Measurements from ENCODE around the gene EXOSC1. TPM values are rescaled to one million over a fixed set of nuclear protein-coding genes. Genes with fewer than 3 reads are reported as not detected.
"Not testable (repeated sequence)": the region's sequence is repeated elsewhere in the genome, so short reads cannot be mapped to it uniquely, and the experiment has no call there.

The EXOSC1 gene
- total RNA-seq, 1 experiment from 2014 or later = 56.5 TPM

DNA sequence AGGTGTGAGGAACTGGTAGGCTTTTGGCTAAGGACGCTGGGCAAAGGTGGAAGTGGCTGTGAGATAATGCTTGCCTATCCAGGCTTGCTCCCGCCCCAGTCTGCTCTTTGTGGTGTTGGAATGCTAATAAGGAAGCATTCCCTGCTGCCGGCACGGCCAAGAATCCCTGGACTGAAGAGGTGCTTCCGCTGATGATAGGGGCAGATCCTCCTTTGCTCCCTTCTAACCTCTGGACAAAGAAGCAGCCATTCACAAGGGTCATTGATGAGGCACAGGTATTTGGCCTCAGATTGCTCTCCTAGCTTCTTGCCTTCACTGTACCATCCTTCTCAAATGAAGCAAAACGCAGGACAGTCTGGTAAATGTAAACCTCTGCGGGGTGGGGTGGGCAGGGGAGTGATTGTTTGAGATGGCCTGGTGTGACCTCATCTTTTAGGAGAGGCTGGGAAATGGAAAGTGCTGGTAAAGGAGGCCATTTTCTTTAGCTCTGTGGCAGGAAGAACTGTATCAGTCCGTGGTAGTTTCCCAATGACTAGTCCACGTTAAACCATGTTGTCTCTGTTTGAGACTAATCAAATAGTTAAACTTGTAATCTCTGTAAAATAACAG is 18.1 kb downstream of the EXOSC1 start:
- peak overlapping the region; percentile 77 for H3K4me3 Mint-ChIP-seq (ENCODE audit: unreplicated experiment)
- BruUV-seq (replicated peaks) = no TSS peak
- ChIA-PET CTCF (interaction anchor here (0.5 to 2.7 kb wide), 10 partner anchors 9 to 258 kb away, joined by 3 to 8 read pairs (median 4); no protein-coding TSS in a partner anchor), POLR2A (interaction anchor here (0.6 to 4.1 kb wide), 22 partner anchors 10 to 237 kb away, joined by 3 to 34 read pairs (median 5); partner anchors contain the start of genes ANKRD2, ARHGAP19, EXOSC1 and FRAT1)
- H3K36me3 Mint-ChIP-seq (ENCODE audit: insufficient read depth, unreplicated experiment) = peaks cover 44% of the 10 kb centered on the region
- H3K27me3 Mint-ChIP-seq (ENCODE audit: insufficient read depth, unreplicated experiment) = no peaks in the 10 kb centered on the region
- intact Hi-C loops (cut with micrococcal nuclease) = no loop called here
- no peaks in the 10 kb centered on the region for H3K9me3 Mint-ChIP-seq (ENCODE audit: unreplicated experiment)
- peaks cover 12% of the 10 kb centered on the region for H3K4me1 Mint-ChIP-seq (ENCODE audit: insufficient read depth, unreplicated experiment)
- TF ChIP-seq, protein P1, sequence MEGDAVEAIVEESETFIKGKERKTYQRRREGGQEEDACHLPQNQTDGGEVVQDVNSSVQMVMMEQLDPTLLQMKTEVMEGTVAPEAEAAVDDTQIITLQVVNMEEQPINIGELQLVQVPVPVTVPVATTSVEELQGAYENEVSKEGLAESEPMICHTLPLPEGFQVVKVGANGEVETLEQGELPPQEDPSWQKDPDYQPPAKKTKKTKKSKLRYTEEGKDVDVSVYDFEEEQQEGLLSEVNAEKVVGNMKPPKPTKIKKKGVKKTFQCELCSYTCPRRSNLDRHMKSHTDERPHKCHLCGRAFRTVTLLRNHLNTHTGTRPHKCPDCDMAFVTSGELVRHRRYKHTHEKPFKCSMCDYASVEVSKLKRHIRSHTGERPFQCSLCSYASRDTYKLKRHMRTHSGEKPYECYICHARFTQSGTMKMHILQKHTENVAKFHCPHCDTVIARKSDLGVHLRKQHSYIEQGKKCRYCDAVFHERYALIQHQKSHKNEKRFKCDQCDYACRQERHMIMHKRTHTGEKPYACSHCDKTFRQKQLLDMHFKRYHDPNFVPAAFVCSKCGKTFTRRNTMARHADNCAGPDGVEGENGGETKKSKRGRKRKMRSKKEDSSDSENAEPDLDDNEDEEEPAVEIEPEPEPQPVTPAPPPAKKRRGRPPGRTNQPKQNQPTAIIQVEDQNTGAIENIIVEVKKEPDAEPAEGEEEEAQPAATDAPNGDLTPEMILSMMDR (IDR thresholded peaks at IDR 0.05; ENCODE audit: unreplicated experiment) = no peak
- DNase-seq (ENCODE audit: unreplicated experiment) = peak; percentile 33
- H3K27ac Mint-ChIP-seq (ENCODE audit: low read depth, unreplicated experiment) = peak overlapping the region; percentile 73

DNA sequence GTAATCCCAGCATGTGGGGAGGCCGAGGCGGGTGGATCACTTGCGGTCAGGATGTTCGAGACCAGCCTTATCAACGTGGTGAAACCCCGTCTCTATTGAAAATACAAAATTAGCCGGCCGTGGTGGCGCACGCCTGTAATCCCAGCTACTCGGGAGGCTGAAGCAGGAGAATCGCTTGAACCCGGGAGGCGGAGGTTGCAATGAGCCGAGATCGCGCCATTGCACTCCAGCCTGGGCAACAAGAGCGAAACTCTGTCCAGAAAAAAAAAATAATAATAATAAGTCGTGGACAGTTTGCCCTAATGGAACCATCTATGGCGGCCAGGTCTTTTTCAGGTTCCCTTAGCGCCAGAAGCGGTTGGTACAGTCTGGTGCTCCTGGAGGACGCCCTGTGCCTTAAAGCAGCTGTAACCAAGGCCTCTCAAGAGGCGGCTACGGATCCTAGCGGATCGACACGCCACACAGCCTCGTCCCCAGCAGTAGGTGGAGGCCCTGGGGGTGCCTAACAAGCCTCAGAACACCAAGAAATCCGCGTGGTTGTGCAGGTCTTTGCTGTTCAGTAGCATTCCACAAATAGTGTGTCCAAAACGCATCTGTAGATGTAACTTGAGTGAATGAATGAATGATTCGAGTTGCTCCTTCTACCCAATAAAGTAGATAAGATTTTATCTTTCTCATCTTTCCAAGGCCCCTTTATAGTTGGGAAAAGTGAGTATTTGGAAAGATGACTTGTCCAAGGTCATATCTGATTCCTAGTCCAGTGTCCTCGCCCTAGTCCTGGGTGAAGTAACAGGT is 18.8 kb downstream of the EXOSC1 start:
- POLR2A ChIA-PET = interaction anchor here (0.6 to 4.1 kb wide), 16 partner anchors 14 to 237 kb away, joined by 3 to 34 read pairs (median 4); partner anchors contain the start of genes ANKRD2, ARHGAP19, EXOSC1 and FRAT1
- Mint-ChIP-seq H3K4me3 (ENCODE audit: unreplicated experiment) (peak overlapping the region; percentile 77), H3K27ac (ENCODE audit: low read depth, unreplicated experiment) (peak overlapping the region; percentile 80), H3K27me3 (ENCODE audit: insufficient read depth, unreplicated experiment) (no peaks in the 10 kb centered on the region), H3K4me1 (ENCODE audit: insufficient read depth, unreplicated experiment) (peaks cover 12% of the 10 kb centered on the region), H3K36me3 (ENCODE audit: insufficient read depth, unreplicated experiment) (peaks cover 39% of the 10 kb centered on the region), H3K9me3 (ENCODE audit: unreplicated experiment) (no peaks in the 10 kb centered on the region)
- BruUV-seq (replicated peaks) = no TSS peak
- TF ChIP-seq, protein P1 (IDR thresholded peaks at IDR 0.05; ENCODE audit: unreplicated experiment) = no peak
- intact Hi-C loops (cut with micrococcal nuclease) = no loop called here
- DNase-seq (ENCODE audit: unreplicated experiment) = no peak
- CTCF ChIA-PET = interaction anchor here (0.5 to 1.2 kb wide), 8 partner anchors 10 to 131 kb away, joined by 3 to 7 read pairs (median 4); no protein-coding TSS in a partner anchor

DNA sequence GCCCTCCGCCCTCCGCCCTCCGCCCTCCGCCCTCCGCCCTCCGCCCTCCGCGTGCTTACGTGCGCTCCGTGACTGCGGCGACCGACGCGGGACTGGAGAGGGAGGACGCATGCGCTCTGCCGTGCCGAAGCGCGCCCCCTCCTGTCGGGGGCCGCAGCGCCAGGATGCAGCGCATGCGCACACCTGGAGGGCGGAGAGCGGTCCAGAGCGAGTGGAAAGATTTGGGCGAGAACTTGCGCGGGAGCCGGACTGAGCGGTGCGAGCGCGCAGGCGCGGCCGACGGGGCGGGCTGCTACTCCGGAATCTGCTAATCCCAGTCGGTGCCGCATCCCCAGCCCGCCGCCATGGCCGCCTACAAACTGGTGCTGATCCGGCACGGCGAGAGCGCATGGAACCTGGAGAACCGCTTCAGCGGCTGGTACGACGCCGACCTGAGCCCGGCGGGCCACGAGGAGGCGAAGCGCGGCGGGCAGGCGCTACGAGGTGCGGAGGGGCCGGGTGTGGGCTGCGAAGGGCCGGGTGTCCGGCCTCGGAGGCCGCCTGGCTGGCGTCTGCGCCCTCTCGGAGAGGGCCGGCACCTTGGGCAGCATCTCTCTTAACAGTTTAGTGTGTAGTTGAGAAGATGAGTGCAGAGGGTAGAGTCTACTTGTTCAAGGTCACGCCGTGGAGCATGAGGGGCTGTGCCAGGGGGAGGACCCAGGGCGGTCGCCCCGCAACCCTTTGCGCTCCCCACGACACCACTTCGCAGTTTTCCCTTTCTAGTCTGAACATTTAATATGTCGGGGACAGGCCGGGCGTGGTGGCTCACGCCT is 19.6 kb downstream of the EXOSC1 start, which contains the start of gene PGAM1:
TSS of gene PGAM1 (plus strand) at position 228 of the 812 bp plus-strand sequence. CDS start at position 345, 117 bp downstream.
- Mint-ChIP-seq H3K9me3 (ENCODE audit: unreplicated experiment) (no peaks in the 10 kb centered on the region), H3K4me1 (ENCODE audit: insufficient read depth, unreplicated experiment) (peaks cover 12% of the 10 kb centered on the region), H3K27me3 (ENCODE audit: insufficient read depth, unreplicated experiment) (no peaks in the 10 kb centered on the region), H3K36me3 (ENCODE audit: insufficient read depth, unreplicated experiment) (peaks cover 31% of the 10 kb centered on the region), H3K27ac (ENCODE audit: low read depth, unreplicated experiment) (peak within 1 kb of the TSS; percentile 80), H3K4me3 (ENCODE audit: unreplicated experiment) (peak within 1 kb of the TSS; percentile 77)
- POLR2A ChIA-PET = interaction anchor here (0.8 to 4.1 kb wide), 9 partner anchors 13 to 146 kb away, joined by 3 to 34 read pairs (median 9); partner anchors contain the start of genes ANKRD2, EXOSC1 and RRP12
- intact Hi-C loops (cut with micrococcal nuclease) = loop anchor here (1.0 kb wide), 1 partner anchor 19 kb away; no protein-coding TSS in a partner anchor
- peak; percentile 95 for DNase-seq (ENCODE audit: unreplicated experiment)
- TF ChIP-seq, protein P1 (IDR thresholded peaks at IDR 0.05; ENCODE audit: unreplicated experiment) = peak; percentile 53
- BruUV-seq (replicated peaks) = TSS peak; percentile 42
- CTCF ChIA-PET = interaction anchor here (1.2 kb wide), 3 partner anchors 23 to 132 kb away, joined by 4 to 6 read pairs (median 5); no protein-coding TSS in a partner anchor

DNA sequence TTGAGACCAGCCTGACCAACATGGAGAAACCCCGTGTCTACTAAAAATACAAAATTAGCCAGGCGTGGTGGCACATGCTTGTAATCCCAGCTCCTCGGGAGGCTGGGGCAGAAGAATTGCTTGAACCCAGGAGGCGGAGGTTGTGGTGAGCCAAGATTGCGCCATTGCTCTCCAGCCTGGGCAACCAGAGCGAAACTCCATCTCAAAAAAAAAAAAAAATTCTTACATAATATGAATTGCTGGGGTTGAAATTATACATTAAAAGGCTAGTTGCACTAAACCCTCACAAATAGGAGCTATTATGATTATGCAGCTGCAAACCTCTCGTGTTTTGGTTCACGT is 22.1 kb downstream of the EXOSC1 start:
- BruUV-seq (replicated peaks); H3K27ac Mint-ChIP-seq (ENCODE audit: low read depth, unreplicated experiment); DNase-seq (ENCODE audit: unreplicated experiment); intact Hi-C loops (cut with micrococcal nuclease); H3K27me3 Mint-ChIP-seq (ENCODE audit: insufficient read depth, unreplicated experiment); H3K36me3 Mint-ChIP-seq (ENCODE audit: insufficient read depth, unreplicated experiment); H3K9me3 Mint-ChIP-seq (ENCODE audit: unreplicated experiment); H3K4me3 Mint-ChIP-seq (ENCODE audit: unreplicated experiment): not testable (repeated sequence)
- POLR2A ChIA-PET = interaction anchor here (0.6 to 3.4 kb wide), 7 partner anchors 10 to 110 kb away, joined by 3 to 13 read pairs (median 4); partner anchors contain the start of genes FRAT1 and RRP12
- CTCF ChIA-PET = interaction anchor here (0.7 to 2.0 kb wide), 6 partner anchors 11 to 42 kb away, joined by 3 to 9 read pairs (median 4); no protein-coding TSS in a partner anchor
- peaks cover 12% of the 10 kb centered on the region for H3K4me1 Mint-ChIP-seq (ENCODE audit: insufficient read depth, unreplicated experiment)
